ENCODE results near the gene STAM.
A peak's percentile ranks its signal among the peaks of the same experiment; 100 is the strongest.

STAM gene

GRCh38 chr10:17725703-17726102 is 81.8 kb downstream of the STAM start:
- no peak for DNase-seq (ENCODE audit: low read depth in 1 of 2, low spot score in 1 of 2)

- no peak for DNase-seq (ENCODE audit: low read depth in 1 of 2, low spot score in 1 of 2)
Measured at GRCh38 chr10:17729630-17730029, 85.7 kb downstream of the STAM start.

GRCh38 chr10:17730667-17731066 is 86.7 kb downstream of the STAM start:
- no peak for DNase-seq (ENCODE audit: low read depth in 1 of 2, low spot score in 1 of 2)

- DNase-seq (ENCODE audit: low read depth in 1 of 2, low spot score in 1 of 2) = no peak
Measured at GRCh38 chr10:17731331-17732020, 87.5 kb downstream of the STAM start.

- no peak for DNase-seq (ENCODE audit: low read depth in 1 of 2, low spot score in 1 of 2)
Measured at GRCh38 chr10:17733620-17734019, 89.7 kb downstream of the STAM start.

GRCh38 chr10:17734432-17735080 is 90.6 kb downstream of the STAM start:
- no peak for DNase-seq (ENCODE audit: low read depth in 1 of 2, low spot score in 1 of 2)

- no peak for DNase-seq (ENCODE audit: low read depth in 1 of 2, low spot score in 1 of 2)
Measured at GRCh38 chr10:17735166-17735941, 91.4 kb downstream of the STAM start.

- DNase-seq (ENCODE audit: low read depth in 1 of 2, low spot score in 1 of 2) = no peak
Measured at GRCh38 chr10:17736223-17736622, 92.3 kb downstream of the STAM start.

GRCh38 chr10:17737027-17737965 is 93.3 kb downstream of the STAM start:
- no peak for DNase-seq (ENCODE audit: low read depth in 1 of 2, low spot score in 1 of 2)

- no peak for DNase-seq (ENCODE audit: low read depth in 1 of 2, low spot score in 1 of 2)
Measured at GRCh38 chr10:17740668-17741067, 96.7 kb downstream of the STAM start.

- DNase-seq (ENCODE audit: low read depth in 1 of 2, low spot score in 1 of 2) = peak; percentile 26 to 57
Measured at GRCh38 chr10:17742918-17743317, 99.0 kb downstream of the STAM start.

- no peak for DNase-seq (ENCODE audit: low read depth in 1 of 2, low spot score in 1 of 2)
Measured at GRCh38 chr10:17743437-17743836, 99.5 kb downstream of the STAM start.

GRCh38 chr10:17744341-17744861 is 100.5 kb downstream of the STAM start:
- DNase-seq (ENCODE audit: low read depth in 1 of 2, low spot score in 1 of 2) = no peak

GRCh38 chr10:17747883-17748550 is 104.1 kb downstream of the STAM start:
- DNase-seq (ENCODE audit: low read depth in 1 of 2, low spot score in 1 of 2) = no peak

GRCh38 chr10:17749890-17750289 is 105.9 kb downstream of the STAM start:
- no peak for DNase-seq (ENCODE audit: low read depth in 1 of 2, low spot score in 1 of 2)

GRCh38 chr10:17751781-17752445 is 108.0 kb downstream of the STAM start, which contains the start of gene TMEM236:
TMEM236 (plus strand) TSS chr10:17752201; CDS start chr10:17752296, 95 bp downstream.
- DNase-seq (ENCODE audit: low read depth in 1 of 2, low spot score in 1 of 2) = no peak

- no peak for DNase-seq (ENCODE audit: low read depth in 1 of 2, low spot score in 1 of 2)
Measured at GRCh38 chr10:17756557-17757217, 112.7 kb downstream of the STAM start.

- no peak for DNase-seq (ENCODE audit: low read depth in 1 of 2, low spot score in 1 of 2)
Measured at GRCh38 chr10:17758200-17758599, 114.2 kb downstream of the STAM start.

- no peak for DNase-seq (ENCODE audit: low read depth in 1 of 2, low spot score in 1 of 2)
Measured at GRCh38 chr10:17758896-17759295, 114.9 kb downstream of the STAM start.
